BJ (cell line): ENCODE measurements around the gene TPRA1. TPM values are rescaled to one million over a fixed set of nuclear protein-coding genes. Genes with fewer than 3 reads are reported as not detected.
"Not testable (repeated sequence)": the region's sequence is repeated elsewhere in the genome, so short reads cannot be mapped to it uniquely, and the experiment has no call there.

ENCODE experiments used
- CTCF ChIA-PET: fragments of 350-600 bp; formaldehyde crosslinking; extraction: SDS; loops from one replicate; lab custom pipeline; 2021; ENCODE audit warnings: antibody characterized with exemption, inconsistent platforms; lab: Yijun Ruan, JAX
- POLR2A ChIA-PET: fragments of 300-600 bp; sonication (Branson Sonifier 250); formaldehyde crosslinking; extraction: SDS; loops from one replicate; lab custom pipeline; 2021; ENCODE audit warnings: antibody characterized with exemption; lab: Charles Lee
- DNase-seq: peaks from one replicate; pipeline ENCODE4 v3.0.0-alpha.2; 2011; ENCODE audit warnings: low read depth
- H3K27me3 ChIP-seq: 2 replicates; pipeline ENCODE4 v1.6.0; 2011; ENCODE audit warnings: low read length; ENCODE audit not compliant: control insufficient read depth, insufficient read depth
- H3K36me3 ChIP-seq: 2 replicates; pipeline ENCODE4 v1.5.1; 2011; ENCODE audit warnings: low read length; ENCODE audit not compliant: control insufficient read depth, insufficient read depth
- H3K4me3 ChIP-seq: 2 replicates; pipeline ENCODE4 v1.5.1; 2011; ENCODE audit warnings: low read depth, mild to moderate bottlenecking, control low read depth, low read length
- CTCF ChIP-seq: IDR thresholded peaks from 2 replicates; pipeline ENCODE4 v1.5.1; 2011; ENCODE audit warnings: low read depth, mild to moderate bottlenecking, control low read depth, inconsistent platforms, low read length, moderate library complexity; ENCODE audit not compliant: insufficient read depth
- polyA plus RNA-seq: library from polyadenylated mRNA; depleted of rRNA; stranded (reverse); fragments of >200 nt; gene quantifications from 2 replicates; pipeline ENCODE4 v1.2.3, GENCODE V29; 2011

TPRA1 gene
- polyA plus RNA-seq, 1 experiment, result 72.2 TPM

- DNase-seq, result no peak
These were observed 15.7 kb upstream of the TPRA1 start for GRCh38 chr3:127606086-127606805.

GRCh38 chr3:127605547-127605946, 15.0 kb upstream of the TPRA1 start:
- DNase-seq, H3K27me3 ChIP-seq, H3K4me3 ChIP-seq, H3K36me3 ChIP-seq, POLR2A ChIA-PET: not testable (repeated sequence)
- CTCF ChIA-PET, result interaction anchor here (0.8 kb wide), 1 partner anchor 10 kb away, joined by 3 read pairs; no protein-coding TSS in a partner anchor

More at GRCh38 chr3:127606086-127606805, 15.7 kb upstream of the TPRA1 start:
- CTCF ChIA-PET, result interaction anchor here (0.6 to 0.8 kb wide), 2 partner anchors 11 to 40 kb away, joined by 3 to 4 read pairs; no protein-coding TSS in a partner anchor
- Histone ChIP-seq H3K36me3 (peaks cover 8% of the 10 kb centered on the region), H3K4me3 (no peak overlapping the region), H3K27me3 (no peaks in the 10 kb centered on the region)
- POLR2A ChIA-PET, result no interaction called here
- TF ChIP-seq CTCF, result no peak

DNA sequence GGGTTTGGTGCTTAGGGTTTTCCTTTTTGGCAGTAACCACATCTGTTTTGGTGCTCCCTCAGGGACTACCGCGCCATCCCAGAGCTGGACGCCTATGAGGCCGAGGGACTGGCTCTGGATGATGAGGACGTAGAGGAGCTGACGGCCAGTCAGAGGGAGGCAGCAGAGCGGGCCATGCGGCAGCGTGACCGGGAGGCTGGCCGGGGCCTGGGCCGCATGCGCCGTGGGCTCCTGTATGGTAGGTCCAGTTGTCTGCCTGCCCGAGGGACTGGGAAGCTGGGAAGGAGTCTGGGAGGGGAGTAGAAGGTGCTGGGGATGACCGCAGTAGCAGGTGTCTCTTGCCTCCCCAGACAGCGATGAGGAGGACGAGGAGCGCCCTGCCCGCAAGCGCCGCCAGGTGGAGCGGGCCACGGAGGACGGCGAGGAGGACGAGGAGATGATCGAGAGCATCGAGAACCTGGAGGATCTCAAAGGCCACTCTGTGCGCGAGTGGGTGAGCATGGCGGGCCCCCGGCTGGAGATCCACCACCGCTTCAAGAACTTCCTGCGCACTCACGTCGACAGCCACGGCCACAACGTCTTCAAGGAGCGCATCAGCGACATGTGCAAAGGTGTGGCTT, 14.1 kb upstream of the TPRA1 start:
- no peak for DNase-seq
- Histone ChIP-seq H3K27me3 (no peaks in the 10 kb centered on the region), H3K36me3 (peaks cover 8% of the 10 kb centered on the region), H3K4me3 (no peak overlapping the region)
- no peak for TF ChIP-seq CTCF
- POLR2A ChIA-PET, result interaction anchor here (0.6 kb wide), 1 partner anchor 406 kb away, joined by 9 read pairs; no protein-coding TSS in a partner anchor
- CTCF ChIA-PET, result interaction anchor here (1.1 kb wide), 1 partner anchor 29 kb away, joined by 3 read pairs; no protein-coding TSS in a partner anchor

GRCh38 chr3:127604035-127604434, 13.5 kb upstream of the TPRA1 start:
- CTCF ChIA-PET, result interaction anchor here (1.1 kb wide), 1 partner anchor 29 kb away, joined by 3 read pairs; no protein-coding TSS in a partner anchor
- POLR2A ChIA-PET, result no interaction called here
- peaks cover 7% of the 10 kb centered on the region for H3K36me3 ChIP-seq

DNA sequence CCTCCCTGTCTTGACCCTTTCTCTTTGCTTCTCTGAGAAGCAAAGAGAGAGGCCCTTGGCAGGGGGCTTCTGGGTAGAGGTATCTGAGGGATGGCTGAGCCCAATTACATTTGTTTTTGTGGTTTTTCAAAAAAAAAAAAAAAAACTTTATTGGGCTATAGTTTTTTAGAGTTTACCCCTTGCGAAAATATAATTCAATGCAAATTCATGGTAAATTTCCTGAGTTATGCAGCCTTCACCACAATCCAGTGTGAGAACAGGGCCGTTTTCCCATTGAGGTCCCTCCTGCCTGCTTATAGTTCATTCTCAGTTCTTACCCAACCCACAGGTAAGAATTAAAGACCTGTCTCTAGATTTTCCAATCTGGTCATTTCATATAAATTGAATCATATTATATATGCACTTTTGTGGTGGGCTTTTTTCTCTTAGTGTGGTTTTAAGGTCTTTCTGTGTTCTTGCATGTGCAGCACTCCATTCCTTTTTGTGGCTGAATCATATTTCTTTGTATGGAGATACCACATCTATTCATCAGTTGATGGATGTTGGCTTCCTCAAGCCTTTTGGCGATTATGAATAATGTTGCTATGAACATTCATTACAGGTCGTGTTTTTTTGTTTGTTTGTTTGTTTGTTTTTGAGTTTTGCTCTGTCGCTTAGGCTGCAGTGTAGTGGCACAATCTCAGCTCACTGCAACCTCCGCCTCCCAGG, 10.4 kb upstream of the TPRA1 start:
- ChIA-PET CTCF (no interaction called here), POLR2A (no interaction called here)
- no peak for TF ChIP-seq CTCF
- H3K36me3 ChIP-seq, result peaks cover 4% of the 10 kb centered on the region; the same call in 1 of the 2 replicates
- H3K4me3 ChIP-seq, result no peak overlapping the region
- H3K27me3 ChIP-seq, result no peaks in the 10 kb centered on the region
- no peak for DNase-seq

More at GRCh38 chr3:127604035-127604434, 13.5 kb upstream of the TPRA1 start:
- Histone ChIP-seq H3K4me3 (no peak overlapping the region), H3K27me3 (no peaks in the 10 kb centered on the region)
- no peak for TF ChIP-seq CTCF
- no peak for DNase-seq
